HepG2 (cell line): ENCODE measurements around the gene IL11RA. TPM values are rescaled to one million over a fixed set of nuclear protein-coding genes. Genes with fewer than 3 reads are reported as not detected.

Source experiments
- ATAC-seq: fragments of 200-7000 bp; cut with Tn5 transposase; 3 replicates; pipeline ENCODE4 v1.9.1; 2020; ENCODE audit warnings: mild to moderate bottlenecking, moderate library complexity
- BruUV-seq: library from RNA; stranded (reverse); fragments of 400-500 nt; replicated peaks from 2 replicates; lab custom pipeline; 2021; lab: Mats Ljungman, UMichigan
- CTCF ChIA-PET: fragments of 300-600 bp; formaldehyde crosslinking; extraction: SDS; loops from one replicate; lab custom pipeline; 2021; ENCODE audit warnings: low total read pairs, inconsistent platforms, low intra/inter-chr PET ratio; lab: Yijun Ruan, JAX
- POLR2A ChIA-PET: fragments of 350-600 bp; sonication (Branson Sonifier 250); formaldehyde crosslinking; loops from one replicate; lab custom pipeline; 2020; ENCODE audit warnings: antibody characterized with exemption, inconsistent platforms; lab: Yijun Ruan, JAX
- DNase-seq: peaks from one replicate; pipeline ENCODE4 v3.0.0-alpha.2; 2015; ENCODE audit warnings: low spot score
- FAIRE-seq: peaks from 3 replicates; lab custom pipeline; 2011; peaks lifted over from hg19 to GRCh38; lab: Jason Lieb, UNC
- H2AFZ ChIP-seq: one replicate; pipeline ENCODE4 v1.6.1; 2011; ENCODE audit warnings: low read length, inconsistent platforms
- H3K27ac ChIP-seq: fragments of 300-600 bp; 3 replicates; pipeline ENCODE4 v1.8.0; 2011; ENCODE audit warnings: mixed run types, mild to moderate bottlenecking, mixed read lengths, low read length, inconsistent platforms; ENCODE audit not compliant: insufficient read depth; ENCODE audit errors: extremely low read length
- H3K27me3 ChIP-seq, 2 experiments: fragments of 200-600 bp in 1 of 2; 2 replicates in 1 of 2; 3 replicates in 1 of 2; pipeline versions ENCODE4 v1.6.0 to v1.8.0; 2011; ENCODE audit warnings: low read length in 2 of 2, mild to moderate bottlenecking in 2 of 2, moderate library complexity in 2 of 2, inconsistent platforms in 1 of 2; ENCODE audit not compliant: insufficient read depth in 2 of 2, control insufficient read depth in 1 of 2
- H3K36me3 ChIP-seq, 2 experiments: fragments of 200-600 bp in 1 of 2; replicated peaks in 1 of 2; 2 replicates in 1 of 2; 3 replicates in 1 of 2; pipeline versions ENCODE4 v1.5.1 to v1.8.0; 2011; ENCODE audit warnings: low read length in 2 of 2, inconsistent platforms in 1 of 2; ENCODE audit not compliant: insufficient read depth in 2 of 2, control insufficient read depth in 1 of 2
- H3K4me1 ChIP-seq: 2 replicates; pipeline ENCODE4 v1.5.1; 2012; ENCODE audit warnings: low read length, inconsistent platforms; ENCODE audit not compliant: insufficient read depth
- H3K4me2 ChIP-seq: 2 replicates; pipeline ENCODE4 v1.6.0; 2011; ENCODE audit warnings: low read depth, low read length, inconsistent platforms
- H3K4me3 ChIP-seq, 3 experiments: fragments of 200-600 bp in 1 of 3; sonication (generic), shearing (Covaris generic) in 1 of 3; replicated peaks in 1 of 3; 2 replicates each; pipeline ENCODE4 v1.5.1; 2011 to 2016; ENCODE audit warnings: low read length in 3 of 3, inconsistent platforms in 2 of 3, low read depth in 2 of 3, mild to moderate bottlenecking in 2 of 3, control low read depth in 1 of 3, mixed read lengths in 1 of 3; ENCODE audit not compliant: insufficient read depth in 1 of 3
- H3K79me2 ChIP-seq: one replicate; pipeline ENCODE4 v1.6.1; 2011; ENCODE audit warnings: low read length, inconsistent platforms; ENCODE audit not compliant: insufficient read depth
- H3K9ac ChIP-seq: 2 replicates; pipeline ENCODE4 v1.6.0; 2011; ENCODE audit warnings: mild to moderate bottlenecking, low read depth, low read length, inconsistent platforms; ENCODE audit not compliant: insufficient read depth
- H3K9me3 ChIP-seq: 2 replicates; pipeline ENCODE4 v1.5.1; 2012; ENCODE audit warnings: mild to moderate bottlenecking, low read length
- H4K20me1 ChIP-seq: 2 replicates; pipeline ENCODE4 v1.6.0; 2011; ENCODE audit warnings: inconsistent platforms, mild to moderate bottlenecking, low read length, moderate library complexity; ENCODE audit not compliant: insufficient read depth
- CREM ChIP-seq, 2 experiments: sonication (generic) in 1 of 2; formaldehyde crosslinking in 1 of 2; IDR thresholded peaks; 2 replicates each; pipeline versions ENCODE4 v1.4.0 to v1.6.1; 2016 to 2020; ENCODE audit warnings: antibody characterized with exemption in 1 of 2, mild to moderate bottlenecking in 1 of 2, missing genetic modification reagents in 1 of 2
- FOXA1 ChIP-seq, 2 experiments: fragments of 450-650 bp in 1 of 2; sonication (generic) in 1 of 2; formaldehyde crosslinking in 1 of 2; IDR thresholded peaks; 2 replicates each; pipeline versions ENCODE4 v1.4.0 to v1.6.1; 2016 to 2020; ENCODE audit warnings: missing genetic modification reagents in 1 of 2
- FOXO1 ChIP-seq: sonication (generic); formaldehyde crosslinking; IDR thresholded peaks from 2 replicates; pipeline ENCODE4 v1.4.0; 2020; ENCODE audit warnings: missing genetic modification reagents
- HMGA1 ChIP-seq: sonication (generic); formaldehyde crosslinking; conservative IDR thresholded peaks from 2 replicates; pipeline ENCODE4 v1.4.0; 2020; ENCODE audit warnings: missing genetic modification reagents
- YY1 ChIP-seq: IDR thresholded peaks from 2 replicates; pipeline ENCODE4 v1.6.1; 2011; ENCODE audit warnings: low read length, low read depth, moderate library complexity, mild to moderate bottlenecking; ENCODE audit not compliant: insufficient read depth, insufficient replicate concordance
- ZNF670 ChIP-seq: sonication (generic); formaldehyde crosslinking; IDR thresholded peaks from 2 replicates; pipeline ENCODE4 v1.8.0; 2022; ENCODE audit warnings: mild to moderate bottlenecking, missing genetic modification reagents, borderline replicate concordance
- WGBS: methylation state at CpG from one replicate; pipeline ENCODE4 v1.1.6; 2017; ENCODE audit warnings: low lambda C conversion rate; 5-methylcytosine and 5-hydroxymethylcytosine counted together
- in situ Hi-C: cut with HindIII; loops from 2 replicates; pipeline ENCODE4 v1.10.0; 2017; ENCODE audit warnings: low pct_unique_long_range_greater_than_20kb; ENCODE audit not compliant: extremely low pct_ligation_motif_present
- intact Hi-C: fragments of 100-400 bp; cut with micrococcal nuclease; formaldehyde crosslinking; loops from one replicate; pipeline ENCODE4 v1.10.0; 2022; ENCODE audit not compliant: unreplicated experiment
- polyA plus RNA-seq, 8 experiments: library from polyadenylated mRNA; depleted of rRNA in 3 of 8; stranded (reverse) in 7 of 8; unstranded in 1 of 8; fragments of >200 nt; fragmentation: Illumina TruSeq in 4 of 8; extraction: Trizol in 4 of 8; gene quantifications; 2 replicates each; pipeline versions ENCODE4 v1.2.1 to v1.2.3, GENCODE V29; 2011 to 2016; ENCODE audit warnings: low read depth in 4 of 8, missing spikeins in 1 of 8, mixed read lengths in 1 of 8; ENCODE audit not compliant: insufficient read depth in 1 of 8
- total RNA-seq, 5 experiments: library from RNA; depleted of rRNA; stranded (reverse); fragments of >200 nt; fragmentation: Illumina TruSeq; extraction: Trizol; gene quantifications; 2 replicates each; pipeline ENCODE4 v1.2.3, GENCODE V29; 2016; ENCODE audit warnings: low read depth in 1 of 5
- TF ChIP-seq, protein P1 (sequence below): IDR thresholded peaks from 2 replicates; pipeline ENCODE4 v1.6.1; 2018; ENCODE audit warnings: missing genetic modification reagents
- TF ChIP-seq, protein P2 (sequence below): sonication (generic); formaldehyde crosslinking; IDR thresholded peaks from 2 replicates; pipeline ENCODE4 v1.4.0; 2020; ENCODE audit warnings: mild to moderate bottlenecking, missing genetic modification reagents
- TF ChIP-seq, protein P3 (sequence below): conservative IDR thresholded peaks from 2 replicates; pipeline ENCODE4 v1.6.1; 2018; ENCODE audit warnings: missing genetic modification reagents
- TF ChIP-seq, protein P4 (sequence below): sonication (generic); formaldehyde crosslinking; IDR thresholded peaks from 2 replicates; pipeline ENCODE4 v1.4.0; 2020; ENCODE audit warnings: missing genetic modification reagents, borderline replicate concordance

The IL11RA gene
- total and polyA plus RNA-seq, 2 of the 13 experiments (the other 11 are each of a cell fraction or from before 2014, with no cell fraction given), result 2.0 to 4.2 TPM

DNA sequence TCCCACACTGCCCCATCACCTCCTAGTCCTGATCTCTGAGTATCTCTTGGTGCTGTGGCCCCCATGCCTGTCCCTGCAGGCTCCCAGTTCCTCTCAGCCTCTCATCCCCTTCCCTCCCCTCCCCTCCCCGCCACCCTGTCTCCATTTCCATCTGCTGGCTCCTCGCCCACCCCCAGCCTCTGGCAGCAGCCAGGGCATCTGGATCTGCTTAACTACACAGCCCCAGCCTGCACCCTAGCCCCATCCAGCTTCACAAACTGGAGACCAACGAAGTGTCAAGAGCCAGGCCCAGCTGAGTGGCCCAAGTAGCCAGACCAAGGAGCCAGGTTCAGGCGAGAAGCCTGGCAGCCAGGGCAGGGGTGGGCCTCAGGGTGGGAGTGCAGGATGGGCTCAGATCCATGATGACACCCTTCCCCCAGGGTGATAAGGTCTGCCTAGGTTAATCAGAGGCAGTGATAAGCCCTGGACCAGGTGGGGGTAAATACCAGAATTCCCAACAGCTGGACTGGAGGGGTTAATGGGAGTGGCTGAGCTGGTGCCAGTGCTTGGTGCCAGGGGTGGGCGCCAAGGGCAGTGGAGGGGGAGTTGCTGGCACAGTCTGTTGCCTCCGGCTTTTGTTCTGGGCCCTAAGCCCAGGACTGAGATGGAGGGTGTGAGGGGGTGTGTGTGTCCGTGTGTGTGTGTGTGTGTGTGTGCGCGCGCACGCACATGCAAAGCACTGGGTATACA lies 2.5 kb downstream of the IL11RA start:
- in situ Hi-C loops (no loop called here), intact Hi-C loops (no loop called here)
- TF ChIP-seq ZNF670 (CRISPR knock-in tag) (no peak), HMGA1 (CRISPR knock-in tag) (no peak), CREM (IDR thresholded peaks at IDR 0.05) (no peak), CREM (CRISPR knock-in tag; IDR thresholded peaks at IDR 0.05) (no peak), YY1 (no peak), FOXO1 (no peak), FOXA1 (IDR thresholded peaks at IDR 0.05) (no peak), FOXA1 (CRISPR knock-in tag; IDR thresholded peaks at IDR 0.05) (no peak)
- TF ChIP-seq, protein P1, sequence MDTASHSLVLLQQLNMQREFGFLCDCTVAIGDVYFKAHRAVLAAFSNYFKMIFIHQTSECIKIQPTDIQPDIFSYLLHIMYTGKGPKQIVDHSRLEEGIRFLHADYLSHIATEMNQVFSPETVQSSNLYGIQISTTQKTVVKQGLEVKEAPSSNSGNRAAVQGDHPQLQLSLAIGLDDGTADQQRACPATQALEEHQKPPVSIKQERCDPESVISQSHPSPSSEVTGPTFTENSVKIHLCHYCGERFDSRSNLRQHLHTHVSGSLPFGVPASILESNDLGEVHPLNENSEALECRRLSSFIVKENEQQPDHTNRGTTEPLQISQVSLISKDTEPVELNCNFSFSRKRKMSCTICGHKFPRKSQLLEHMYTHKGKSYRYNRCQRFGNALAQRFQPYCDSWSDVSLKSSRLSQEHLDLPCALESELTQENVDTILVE (CRISPR knock-in tag), result no peak
- TF ChIP-seq, protein P2, sequence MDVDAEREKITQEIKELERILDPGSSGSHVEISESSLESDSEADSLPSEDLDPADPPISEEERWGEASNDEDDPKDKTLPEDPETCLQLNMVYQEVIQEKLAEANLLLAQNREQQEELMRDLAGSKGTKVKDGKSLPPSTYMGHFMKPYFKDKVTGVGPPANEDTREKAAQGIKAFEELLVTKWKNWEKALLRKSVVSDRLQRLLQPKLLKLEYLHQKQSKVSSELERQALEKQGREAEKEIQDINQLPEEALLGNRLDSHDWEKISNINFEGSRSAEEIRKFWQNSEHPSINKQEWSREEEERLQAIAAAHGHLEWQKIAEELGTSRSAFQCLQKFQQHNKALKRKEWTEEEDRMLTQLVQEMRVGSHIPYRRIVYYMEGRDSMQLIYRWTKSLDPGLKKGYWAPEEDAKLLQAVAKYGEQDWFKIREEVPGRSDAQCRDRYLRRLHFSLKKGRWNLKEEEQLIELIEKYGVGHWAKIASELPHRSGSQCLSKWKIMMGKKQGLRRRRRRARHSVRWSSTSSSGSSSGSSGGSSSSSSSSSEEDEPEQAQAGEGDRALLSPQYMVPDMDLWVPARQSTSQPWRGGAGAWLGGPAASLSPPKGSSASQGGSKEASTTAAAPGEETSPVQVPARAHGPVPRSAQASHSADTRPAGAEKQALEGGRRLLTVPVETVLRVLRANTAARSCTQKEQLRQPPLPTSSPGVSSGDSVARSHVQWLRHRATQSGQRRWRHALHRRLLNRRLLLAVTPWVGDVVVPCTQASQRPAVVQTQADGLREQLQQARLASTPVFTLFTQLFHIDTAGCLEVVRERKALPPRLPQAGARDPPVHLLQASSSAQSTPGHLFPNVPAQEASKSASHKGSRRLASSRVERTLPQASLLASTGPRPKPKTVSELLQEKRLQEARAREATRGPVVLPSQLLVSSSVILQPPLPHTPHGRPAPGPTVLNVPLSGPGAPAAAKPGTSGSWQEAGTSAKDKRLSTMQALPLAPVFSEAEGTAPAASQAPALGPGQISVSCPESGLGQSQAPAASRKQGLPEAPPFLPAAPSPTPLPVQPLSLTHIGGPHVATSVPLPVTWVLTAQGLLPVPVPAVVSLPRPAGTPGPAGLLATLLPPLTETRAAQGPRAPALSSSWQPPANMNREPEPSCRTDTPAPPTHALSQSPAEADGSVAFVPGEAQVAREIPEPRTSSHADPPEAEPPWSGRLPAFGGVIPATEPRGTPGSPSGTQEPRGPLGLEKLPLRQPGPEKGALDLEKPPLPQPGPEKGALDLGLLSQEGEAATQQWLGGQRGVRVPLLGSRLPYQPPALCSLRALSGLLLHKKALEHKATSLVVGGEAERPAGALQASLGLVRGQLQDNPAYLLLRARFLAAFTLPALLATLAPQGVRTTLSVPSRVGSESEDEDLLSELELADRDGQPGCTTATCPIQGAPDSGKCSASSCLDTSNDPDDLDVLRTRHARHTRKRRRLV (CRISPR knock-in tag), result no peak
- TF ChIP-seq, protein P3, sequence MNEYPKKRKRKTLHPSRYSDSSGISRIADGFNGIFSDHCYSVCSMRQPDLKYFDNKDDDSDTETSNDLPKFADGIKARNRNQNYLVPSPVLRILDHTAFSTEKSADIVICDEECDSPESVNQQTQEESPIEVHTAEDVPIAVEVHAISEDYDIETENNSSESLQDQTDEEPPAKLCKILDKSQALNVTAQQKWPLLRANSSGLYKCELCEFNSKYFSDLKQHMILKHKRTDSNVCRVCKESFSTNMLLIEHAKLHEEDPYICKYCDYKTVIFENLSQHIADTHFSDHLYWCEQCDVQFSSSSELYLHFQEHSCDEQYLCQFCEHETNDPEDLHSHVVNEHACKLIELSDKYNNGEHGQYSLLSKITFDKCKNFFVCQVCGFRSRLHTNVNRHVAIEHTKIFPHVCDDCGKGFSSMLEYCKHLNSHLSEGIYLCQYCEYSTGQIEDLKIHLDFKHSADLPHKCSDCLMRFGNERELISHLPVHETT, result no peak
- TF ChIP-seq, protein P4, sequence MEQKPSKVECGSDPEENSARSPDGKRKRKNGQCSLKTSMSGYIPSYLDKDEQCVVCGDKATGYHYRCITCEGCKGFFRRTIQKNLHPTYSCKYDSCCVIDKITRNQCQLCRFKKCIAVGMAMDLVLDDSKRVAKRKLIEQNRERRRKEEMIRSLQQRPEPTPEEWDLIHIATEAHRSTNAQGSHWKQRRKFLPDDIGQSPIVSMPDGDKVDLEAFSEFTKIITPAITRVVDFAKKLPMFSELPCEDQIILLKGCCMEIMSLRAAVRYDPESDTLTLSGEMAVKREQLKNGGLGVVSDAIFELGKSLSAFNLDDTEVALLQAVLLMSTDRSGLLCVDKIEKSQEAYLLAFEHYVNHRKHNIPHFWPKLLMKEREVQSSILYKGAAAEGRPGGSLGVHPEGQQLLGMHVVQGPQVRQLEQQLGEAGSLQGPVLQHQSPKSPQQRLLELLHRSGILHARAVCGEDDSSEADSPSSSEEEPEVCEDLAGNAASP (CRISPR knock-in tag), result no peak
- 68% methylated on average over 11 of the region's 11 CpGs for WGBS
- peaks cover 0 to 4% of the 10 kb centered on the region in 2 experiments; a peak in 3 of 5 replicates for H3K36me3 ChIP-seq
- no peak overlapping the region for H3K9ac ChIP-seq
- DNase-seq (no peak), ATAC-seq (no peak), FAIRE-seq (no peak)
- CTCF ChIA-PET, result no interaction called here
- no peak overlapping the region for H2AFZ ChIP-seq
- H3K27me3 ChIP-seq, result no peaks in the 10 kb centered on the region; a peak in 3 of 5 replicates
- POLR2A ChIA-PET, result interaction anchor here (1.0 to 2.3 kb wide), 2 partner anchors 9 to 17 kb away, joined by 5 to 14 read pairs; partner anchors contain the start of genes GALT and SIGMAR1
- no peak overlapping the region for H3K4me3 ChIP-seq
- no peaks in the 10 kb centered on the region for H4K20me1 ChIP-seq
- H3K4me2 ChIP-seq, result no peak overlapping the region
- peaks cover 39% of the 10 kb centered on the region for H3K4me1 ChIP-seq
- no peaks in the 10 kb centered on the region for H3K9me3 ChIP-seq
- H3K27ac ChIP-seq, result no peak overlapping the region
- no TSS peak for BruUV-seq
- H3K79me2 ChIP-seq, result no peaks in the 10 kb centered on the region
